ENCODE data around the gene RBFOX1.

DNA sequence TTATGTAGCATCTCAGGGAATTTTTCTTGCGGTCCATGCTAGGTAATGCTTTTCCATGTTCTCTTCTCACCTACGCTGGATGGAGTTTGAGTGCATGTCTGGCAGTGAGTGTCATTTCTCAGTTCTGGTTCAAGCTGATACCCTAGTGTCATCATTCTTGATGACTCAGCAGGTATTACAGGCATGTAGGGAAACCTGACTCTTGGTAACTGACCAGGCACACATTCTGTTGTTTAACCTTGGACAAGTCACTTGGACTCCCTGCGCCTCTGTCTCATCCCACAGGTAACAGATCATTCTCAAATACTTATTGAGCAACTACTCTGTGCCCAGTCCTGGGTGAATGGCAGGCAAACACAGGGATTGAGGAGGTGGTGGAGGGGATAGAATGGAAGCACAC lies 6.8 kb upstream of the RBFOX1 start:
- TF ChIP-seq, protein P1, sequence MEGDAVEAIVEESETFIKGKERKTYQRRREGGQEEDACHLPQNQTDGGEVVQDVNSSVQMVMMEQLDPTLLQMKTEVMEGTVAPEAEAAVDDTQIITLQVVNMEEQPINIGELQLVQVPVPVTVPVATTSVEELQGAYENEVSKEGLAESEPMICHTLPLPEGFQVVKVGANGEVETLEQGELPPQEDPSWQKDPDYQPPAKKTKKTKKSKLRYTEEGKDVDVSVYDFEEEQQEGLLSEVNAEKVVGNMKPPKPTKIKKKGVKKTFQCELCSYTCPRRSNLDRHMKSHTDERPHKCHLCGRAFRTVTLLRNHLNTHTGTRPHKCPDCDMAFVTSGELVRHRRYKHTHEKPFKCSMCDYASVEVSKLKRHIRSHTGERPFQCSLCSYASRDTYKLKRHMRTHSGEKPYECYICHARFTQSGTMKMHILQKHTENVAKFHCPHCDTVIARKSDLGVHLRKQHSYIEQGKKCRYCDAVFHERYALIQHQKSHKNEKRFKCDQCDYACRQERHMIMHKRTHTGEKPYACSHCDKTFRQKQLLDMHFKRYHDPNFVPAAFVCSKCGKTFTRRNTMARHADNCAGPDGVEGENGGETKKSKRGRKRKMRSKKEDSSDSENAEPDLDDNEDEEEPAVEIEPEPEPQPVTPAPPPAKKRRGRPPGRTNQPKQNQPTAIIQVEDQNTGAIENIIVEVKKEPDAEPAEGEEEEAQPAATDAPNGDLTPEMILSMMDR (IDR thresholded peaks at IDR 0.05), result no peak
- TF ChIP-seq POLR2A (IDR thresholded peaks at IDR 0.05), result no peak

Data from Peyer's patch (tissue), 4 donors.